Osteocyte (in vitro differentiated cells): ENCODE data around the gene CWC27. TPM values are rescaled to one million over a fixed set of nuclear protein-coding genes. Genes with fewer than 3 reads are reported as not detected.
A peak's percentile ranks its signal among the peaks of the same experiment; 100 is the strongest.

Source experiments
- DNase-seq: peaks from one replicate; pipeline ENCODE4 v3.0.0; 2021; ENCODE audit warnings: mixed read lengths; ENCODE audit not compliant: unreplicated experiment; ENCODE audit errors: extremely low spot score
- H3K27ac Mint-ChIP-seq: one replicate; pipeline ENCODE4 v1.8.0; 2021; ENCODE audit warnings: mild to moderate bottlenecking, mixed read lengths; ENCODE audit not compliant: unreplicated experiment
- H3K27me3 Mint-ChIP-seq: one replicate; pipeline ENCODE4 v1.8.0; 2021; ENCODE audit warnings: mixed read lengths; ENCODE audit not compliant: unreplicated experiment
- H3K36me3 Mint-ChIP-seq: one replicate; pipeline ENCODE4 v1.8.0; 2021; ENCODE audit warnings: mixed read lengths; ENCODE audit not compliant: unreplicated experiment
- H3K4me1 Mint-ChIP-seq: one replicate; pipeline ENCODE4 v1.8.0; 2021; ENCODE audit warnings: mixed read lengths; ENCODE audit not compliant: unreplicated experiment
- H3K4me3 Mint-ChIP-seq: one replicate; pipeline ENCODE4 v1.8.0; 2021; ENCODE audit warnings: mild to moderate bottlenecking, moderate library complexity, mixed read lengths; ENCODE audit not compliant: unreplicated experiment
- H3K9me3 Mint-ChIP-seq: one replicate; pipeline ENCODE4 v1.8.0; 2021; ENCODE audit warnings: mixed read lengths; ENCODE audit not compliant: unreplicated experiment
- CTCF ChIP-seq: fragments of 200-600 bp; sonication (generic); IDR thresholded peaks from 2 replicates; pipeline ENCODE4 v1.5.0; 2021; ENCODE audit warnings: antibody characterized with exemption, mild to moderate bottlenecking, moderate library complexity
- total RNA-seq: library from RNA; stranded (reverse); gene quantifications from 2 replicates; pipeline ENCODE4 v1.2.1, GENCODE V29; 2021

CWC27 gene
- total RNA-seq, 1 donor from 2014 or later = 24.7 TPM

- peak; percentile 90 for TF ChIP-seq CTCF
- DNase-seq = peak; percentile 87
- H3K27me3 Mint-ChIP-seq = no peaks in the 10 kb centered on the region
Measured at GRCh38 chr5:64784451-64785025, 15.8 kb downstream of the CWC27 start.

GRCh38 chr5:64786372-64786771 lies 17.6 kb downstream of the CWC27 start:
- H3K4me1 Mint-ChIP-seq = no peaks in the 10 kb centered on the region

More at GRCh38 chr5:64784451-64785025, 15.8 kb downstream of the CWC27 start:
- H3K4me3 Mint-ChIP-seq = no peak overlapping the region
- no peaks in the 10 kb centered on the region for H3K9me3 Mint-ChIP-seq
- peaks cover 7% of the 10 kb centered on the region for H3K36me3 Mint-ChIP-seq
- no peaks in the 10 kb centered on the region for H3K4me1 Mint-ChIP-seq
- no peak overlapping the region for H3K27ac Mint-ChIP-seq

GRCh38 chr5:64788156-64788555 lies 19.4 kb downstream of the CWC27 start:
- Mint-ChIP-seq H3K4me1 (no peaks in the 10 kb centered on the region), H3K27me3 (no peaks in the 10 kb centered on the region), H3K27ac (no peak overlapping the region), H3K36me3 (peaks cover 13% of the 10 kb centered on the region), H3K4me3 (no peak overlapping the region), H3K9me3 (no peaks in the 10 kb centered on the region)
- no peak for DNase-seq
- no peak for TF ChIP-seq CTCF

More at GRCh38 chr5:64786372-64786771, 17.6 kb downstream of the CWC27 start:
- no peaks in the 10 kb centered on the region for H3K27me3 Mint-ChIP-seq
- TF ChIP-seq CTCF = no peak
- H3K36me3 Mint-ChIP-seq = peaks cover 11% of the 10 kb centered on the region
- H3K27ac Mint-ChIP-seq = no peak overlapping the region
- no peak overlapping the region for H3K4me3 Mint-ChIP-seq
- H3K9me3 Mint-ChIP-seq = no peaks in the 10 kb centered on the region
- no peak for DNase-seq

- DNase-seq = no peak
- TF ChIP-seq CTCF = no peak
Measured at GRCh38 chr5:64789457-64789856, 20.7 kb downstream of the CWC27 start.

GRCh38 chr5:64790210-64790609 lies 21.5 kb downstream of the CWC27 start:
- no peak for TF ChIP-seq CTCF
- Mint-ChIP-seq H3K4me1 (peaks cover 6% of the 10 kb centered on the region), H3K27me3 (no peaks in the 10 kb centered on the region), H3K27ac (no peak overlapping the region), H3K9me3 (no peaks in the 10 kb centered on the region), H3K4me3 (no peak overlapping the region), H3K36me3 (peaks cover 14% of the 10 kb centered on the region)
- no peak for DNase-seq

More at GRCh38 chr5:64789457-64789856, 20.7 kb downstream of the CWC27 start:
- H3K36me3 Mint-ChIP-seq = peaks cover 14% of the 10 kb centered on the region
- peaks cover 3% of the 10 kb centered on the region for H3K4me1 Mint-ChIP-seq
- no peak overlapping the region for H3K27ac Mint-ChIP-seq
- H3K4me3 Mint-ChIP-seq = no peak overlapping the region
- no peaks in the 10 kb centered on the region for H3K9me3 Mint-ChIP-seq
- no peaks in the 10 kb centered on the region for H3K27me3 Mint-ChIP-seq
